Skeletal muscle satellite cell (primary cell): ENCODE measurements around the gene FOXS1. TPM values are rescaled to one million over a fixed set of nuclear protein-coding genes. Genes with fewer than 3 reads are reported as not detected.

Experiments used
- H3K27me3 ChIP-seq: 2 replicates; pipeline ENCODE4 v1.7.0; 2013; ENCODE audit warnings: low read length; ENCODE audit not compliant: control insufficient read depth, insufficient read depth
- H3K36me3 ChIP-seq: 2 replicates; pipeline ENCODE4 v1.7.0; 2013; ENCODE audit warnings: mild to moderate bottlenecking, control low read depth, low read length; ENCODE audit not compliant: insufficient read depth
- H3K4me1 ChIP-seq: 2 replicates; pipeline ENCODE4 v1.7.0; 2013; ENCODE audit warnings: low read length; ENCODE audit not compliant: control insufficient read depth, insufficient read depth
- H3K4me2 ChIP-seq: 2 replicates; pipeline ENCODE4 v1.7.0; 2013; ENCODE audit warnings: mild to moderate bottlenecking, low read length
- H3K4me3 ChIP-seq: 2 replicates; pipeline ENCODE4 v1.7.0; 2013; ENCODE audit warnings: low read length
- H3K9ac ChIP-seq: 2 replicates; pipeline ENCODE4 v1.7.0; 2013; ENCODE audit warnings: mild to moderate bottlenecking, low read depth, low read length, moderate library complexity
- H3K9me3 ChIP-seq: replicated peaks from 2 replicates; pipeline ENCODE4 v1.7.0; 2013; ENCODE audit warnings: mild to moderate bottlenecking, control low read depth, low read length
- small RNA-seq: library from RNA; depleted of rRNA; stranded (forward); fragments of <200 nt; gene quantifications from one replicate; pipeline ENCODE3, GENCODE V24; 2012

FOXS1 gene

GRCh38 chr20:31797364-31797763 is 48.0 kb downstream of the FOXS1 start:
- no peaks in the 10 kb centered on the region for H3K9me3 ChIP-seq
- H3K9ac ChIP-seq = no peak overlapping the region
- peaks cover 69% of the 10 kb centered on the region for H3K36me3 ChIP-seq
- no peak overlapping the region for H3K4me3 ChIP-seq
- no peak overlapping the region for H3K4me2 ChIP-seq
- no peaks in the 10 kb centered on the region for H3K27me3 ChIP-seq
- H3K4me1 ChIP-seq = no peaks in the 10 kb centered on the region

Small RNA genes lying within 50 kb of the gene (small RNA-seq; reads per million reads assigned to genes)
- gene AL160175.1 = not detected
